DOHH2 (cell line): ENCODE measurements around the gene RABGAP1.

ENCODE experiments used
- H3F3A ChIP-seq: fragments of 200-600 bp; sonication (generic), shearing (Covaris generic); 2 replicates; pipeline ENCODE4 v1.6.0; 2016; ENCODE audit warnings: antibody characterized with exemption, mild to moderate bottlenecking; ENCODE audit not compliant: control insufficient read depth, insufficient read depth
- H3K27ac ChIP-seq: fragments of 200-600 bp; sonication (generic); 2 replicates; pipeline ENCODE4 v1.5.1; 2014; ENCODE audit warnings: low read depth, mild to moderate bottlenecking, low read length, moderate library complexity
- H3K27me3 ChIP-seq: fragments of 200-600 bp; sonication (generic); 2 replicates; pipeline ENCODE4 v1.6.1; 2014; ENCODE audit warnings: mild to moderate bottlenecking, low read length, mixed read lengths; ENCODE audit not compliant: control insufficient read depth
- H3K36me3 ChIP-seq: fragments of 200-600 bp; sonication (generic); 2 replicates; pipeline ENCODE4 v1.6.1; 2014; ENCODE audit warnings: mild to moderate bottlenecking, low read length, moderate library complexity, mixed read lengths; ENCODE audit not compliant: control insufficient read depth
- H3K4me1 ChIP-seq: fragments of 200-600 bp; sonication (generic); 2 replicates; pipeline ENCODE4 v1.6.1; 2014; ENCODE audit warnings: mild to moderate bottlenecking, low read length, mixed read lengths; ENCODE audit not compliant: control insufficient read depth
- H3K4me2 ChIP-seq: fragments of 200-600 bp; sonication (generic); 2 replicates; pipeline ENCODE4 v1.6.0; 2014; ENCODE audit warnings: mild to moderate bottlenecking, low read length, moderate library complexity
- H3K4me3 ChIP-seq: fragments of 200-600 bp; sonication (generic); 2 replicates; pipeline ENCODE4 v1.5.1; 2014; ENCODE audit warnings: mild to moderate bottlenecking, low read length, mixed read lengths
- H3K79me2 ChIP-seq: fragments of 200-600 bp; sonication (generic); 2 replicates; pipeline ENCODE4 v1.6.1; 2014; ENCODE audit warnings: mild to moderate bottlenecking, low read length, mixed read lengths; ENCODE audit not compliant: control insufficient read depth
- H3K9me2 ChIP-seq: fragments of 200-600 bp; sonication (generic); replicated peaks from 2 replicates; pipeline ENCODE4 v1.6.1; 2014; ENCODE audit warnings: mild to moderate bottlenecking, low read length, mixed read lengths; ENCODE audit not compliant: control insufficient read depth
- H3K9me3 ChIP-seq: fragments of 200-600 bp; sonication (generic); 2 replicates; pipeline ENCODE4 v1.6.1; 2014; ENCODE audit warnings: antibody characterized with exemption, low read length, mixed read lengths; ENCODE audit not compliant: control insufficient read depth, insufficient read depth
- H4K20me1 ChIP-seq: fragments of 200-600 bp; sonication (generic); 2 replicates; pipeline ENCODE4 v1.6.0; 2014; ENCODE audit warnings: low read depth, mild to moderate bottlenecking, antibody characterized with exemption, low read length, moderate library complexity; ENCODE audit not compliant: control insufficient read depth, insufficient read depth
- CTCF ChIP-seq: fragments of 200-600 bp; sonication (generic); IDR thresholded peaks from one replicate; pipeline ENCODE4 v1.5.1; 2014; ENCODE audit warnings: antibody characterized with exemption, mild to moderate bottlenecking, low read depth, low read length; ENCODE audit not compliant: poor library complexity, severe bottlenecking
- EZH2phosphoT487 ChIP-seq: fragments of 200-600 bp; sonication (generic); IDR thresholded peaks from 2 replicates; pipeline ENCODE4 v1.6.1; 2017; ENCODE audit warnings: borderline replicate concordance, mild to moderate bottlenecking, antibody characterized with exemption, low read length, moderate library complexity, mixed read lengths

RABGAP1 gene

DNA sequence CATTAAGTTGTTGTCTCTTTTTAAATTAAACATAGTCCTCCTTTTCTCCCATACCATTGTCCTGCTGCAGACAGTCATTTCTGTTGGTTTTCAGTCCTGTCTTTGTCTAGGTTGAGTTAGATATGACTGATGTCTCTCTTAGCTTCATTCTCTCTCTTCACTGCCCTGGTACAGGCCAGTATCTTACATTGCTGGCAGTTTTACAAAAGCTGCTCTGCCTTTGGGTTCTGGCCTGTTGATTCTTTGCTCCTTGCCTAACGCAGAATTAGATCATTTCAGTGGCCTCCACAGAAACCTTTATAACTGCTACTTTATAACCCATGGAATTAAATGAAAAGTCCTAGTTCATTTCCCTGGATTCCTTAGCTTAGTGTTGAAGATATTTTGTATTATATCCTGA is 126.3 kb downstream of the RABGAP1 start:
- peaks cover 47% of the 10 kb centered on the region for H3K36me3 ChIP-seq
- no peak for TF ChIP-seq CTCF
- TF ChIP-seq EZH2phosphoT487, result no peak

GRCh38 chr9:123069010-123069481 is 128.2 kb downstream of the RABGAP1 start:
- Histone ChIP-seq H3K27me3 (no peaks in the 10 kb centered on the region), H4K20me1 (no peaks in the 10 kb centered on the region), H3K4me2 (no peak overlapping the region), H3K4me1 (peaks cover 15% of the 10 kb centered on the region), H3K27ac (no peak overlapping the region), H3F3A (peaks cover 2% of the 10 kb centered on the region; the same call in 1 of the 2 replicates), H3K79me2 (no peaks in the 10 kb centered on the region), H3K9me2 (no peaks in the 10 kb centered on the region), H3K4me3 (no peak overlapping the region), H3K36me3 (peaks cover 61% of the 10 kb centered on the region), H3K9me3 (no peaks in the 10 kb centered on the region)
- TF ChIP-seq CTCF (no peak), EZH2phosphoT487 (no peak)

More for the DNA sequence above, 126.3 kb downstream of the RABGAP1 start:
- Histone ChIP-seq H3F3A (peaks cover 2% of the 10 kb centered on the region; the same call in 1 of the 2 replicates), H3K4me1 (no peaks in the 10 kb centered on the region), H3K9me2 (no peaks in the 10 kb centered on the region), H4K20me1 (no peaks in the 10 kb centered on the region), H3K27ac (no peak overlapping the region), H3K79me2 (no peaks in the 10 kb centered on the region), H3K4me2 (no peak overlapping the region), H3K4me3 (no peak overlapping the region), H3K27me3 (no peaks in the 10 kb centered on the region), H3K9me3 (no peaks in the 10 kb centered on the region)

GRCh38 chr9:123070198-123070597 is 129.4 kb downstream of the RABGAP1 start:
- Histone ChIP-seq H3K4me3 (no peak overlapping the region), H3K9me2 (no peaks in the 10 kb centered on the region), H3K4me2 (no peak overlapping the region), H3K27ac (no peak overlapping the region), H3K4me1 (peaks cover 15% of the 10 kb centered on the region), H3K9me3 (no peaks in the 10 kb centered on the region), H4K20me1 (no peaks in the 10 kb centered on the region), H3K27me3 (no peaks in the 10 kb centered on the region), H3F3A (peaks cover 3% of the 10 kb centered on the region; the same call in 1 of the 2 replicates), H3K79me2 (no peaks in the 10 kb centered on the region), H3K36me3 (peaks cover 59% of the 10 kb centered on the region)
- no peak for TF ChIP-seq CTCF
- no peak for TF ChIP-seq EZH2phosphoT487
